K562 (cell line): ENCODE measurements around the gene CXorf65. TPM values are rescaled to one million over a fixed set of nuclear protein-coding genes. Genes with fewer than 3 reads are reported as not detected.

Experiments
- ASH1L ChIP-seq: fragments of 450-650 bp; IDR thresholded peaks from 2 replicates; pipeline ENCODE4 v1.6.1; 2018; ENCODE audit warnings: borderline replicate concordance, mild to moderate bottlenecking, low read depth; ENCODE audit not compliant: partially characterized antibody
- DIDO1 ChIP-seq: fragments of 450-650 bp; IDR thresholded peaks from 2 replicates; pipeline ENCODE4 v1.6.1; 2016; ENCODE audit warnings: low read depth, missing biosample characterization, missing genetic modification characterization
- DPF2 ChIP-seq: fragments of 450-650 bp; IDR thresholded peaks from 2 replicates; pipeline ENCODE4 v1.6.1; 2016
- FIP1L1 ChIP-seq: fragments of 200-400 bp; formaldehyde crosslinking; IDR thresholded peaks from 2 replicates; pipeline ENCODE4 v1.6.1; 2018; ENCODE audit warnings: mild to moderate bottlenecking, low read depth, low read length; ENCODE audit not compliant: poor library complexity, severe bottlenecking
- IRF2 ChIP-seq: sonication (generic); formaldehyde crosslinking; IDR thresholded peaks from 2 replicates; pipeline ENCODE4 v1.8.1; 2022; ENCODE audit warnings: mild to moderate bottlenecking, missing genetic modification reagents
- JUND ChIP-seq, 2 experiments: IDR thresholded peaks; 2 replicates in 1 of 2; 3 replicates in 1 of 2; pipeline ENCODE4 v1.6.1; 2011; ENCODE audit warnings: borderline replicate concordance in 2 of 2, low read depth in 2 of 2, low read length in 2 of 2, improper control_type of control experiment in 1 of 2, missing biosample characterization in 1 of 2, missing genetic modification characterization in 1 of 2, missing genetic modification reagents in 1 of 2
- KLF16 ChIP-seq: IDR thresholded peaks from 2 replicates; pipeline ENCODE4 v1.6.1; 2016; ENCODE audit warnings: antibody characterized with exemption
- NFIX ChIP-seq: fragments of 250-450 bp; sonication (Bioruptor Pico); IDR thresholded peaks from 2 replicates; pipeline ENCODE4 v1.4.0; 2020; ENCODE audit warnings: low read depth, mild to moderate bottlenecking, moderate library complexity
- NONO ChIP-seq, 2 experiments: fragments of 200-400 bp in 1 of 2; fragments of 450-650 bp in 1 of 2; formaldehyde crosslinking in 1 of 2; IDR thresholded peaks; 2 replicates each; pipeline ENCODE4 v1.6.1; 2017; ENCODE audit warnings: low read depth in 2 of 2, mild to moderate bottlenecking in 2 of 2, moderate library complexity in 2 of 2, low read length in 1 of 2
- SP1 ChIP-seq: sonication (generic); formaldehyde crosslinking; IDR thresholded peaks from 2 replicates; pipeline ENCODE4 v1.8.1; 2022; ENCODE audit warnings: mild to moderate bottlenecking, missing genetic modification reagents
- TRIM24 ChIP-seq, 2 experiments: fragments of 450-650 bp; IDR thresholded peaks; 2 replicates each; pipeline ENCODE4 v1.6.1; 2016
- polyA plus RNA-seq, 8 experiments: library from polyadenylated mRNA; depleted of rRNA in 4 of 8; stranded (reverse) in 5 of 8; unstranded in 3 of 8; fragments of >200 nt; fragmentation: Nextera tagmentation in 2 of 8; fragmentation: Illumina TruSeq in 1 of 8; extraction: Ambion mirVana in 2 of 8; extraction: Trizol in 1 of 8; gene quantifications; 2 replicates each; pipeline versions ENCODE4 v1.2.1 to v1.2.3, GENCODE V29; 2011 to 2014; ENCODE audit warnings: inconsistent platforms in 1 of 8, missing spikeins in 1 of 8
- total RNA-seq, 7 experiments: library from RNA; depleted of rRNA in 6 of 7; stranded (reverse); fragments of >200 nt in 6 of 7; fragmentation: Illumina TruSeq in 2 of 7; extraction: Trizol in 2 of 7; gene quantifications; 2 replicates each; pipeline versions ENCODE4 v1.2.1 to v1.2.3, GENCODE V29; 2011 to 2021; ENCODE audit warnings: low replicate concordance in 1 of 7
- TF ChIP-seq, protein P1 (sequence below), 2 experiments: fragments of 450-650 bp in 1 of 2; IDR thresholded peaks; 2 replicates each; pipeline ENCODE4 v1.6.1; 2011 to 2017; ENCODE audit warnings: low read depth in 2 of 2, antibody characterized with exemption in 1 of 2, borderline replicate concordance in 1 of 2, low read length in 1 of 2, mild to moderate bottlenecking in 1 of 2, mixed read lengths in 1 of 2; ENCODE audit not compliant: control insufficient read depth in 1 of 2
- TF ChIP-seq, protein P2 (sequence below): sonication (generic); formaldehyde crosslinking; IDR thresholded peaks from 2 replicates; pipeline ENCODE4 v1.8.0; 2023; ENCODE audit warnings: missing genetic modification reagents, mild to moderate bottlenecking, borderline replicate concordance
- TF ChIP-seq, protein P3 (sequence below): fragments of 250-450 bp; sonication (Bioruptor Pico); IDR thresholded peaks from 2 replicates; pipeline ENCODE4 v1.5.0; 2021; ENCODE audit warnings: mild to moderate bottlenecking, borderline replicate concordance

The CXorf65 gene
- total and polyA plus RNA-seq, 9 of the 15 experiments (the other 6 are each of a cell fraction or from before 2014, with no cell fraction given), result 1.4 to 8.4 (median 2.9) TPM

DNA sequence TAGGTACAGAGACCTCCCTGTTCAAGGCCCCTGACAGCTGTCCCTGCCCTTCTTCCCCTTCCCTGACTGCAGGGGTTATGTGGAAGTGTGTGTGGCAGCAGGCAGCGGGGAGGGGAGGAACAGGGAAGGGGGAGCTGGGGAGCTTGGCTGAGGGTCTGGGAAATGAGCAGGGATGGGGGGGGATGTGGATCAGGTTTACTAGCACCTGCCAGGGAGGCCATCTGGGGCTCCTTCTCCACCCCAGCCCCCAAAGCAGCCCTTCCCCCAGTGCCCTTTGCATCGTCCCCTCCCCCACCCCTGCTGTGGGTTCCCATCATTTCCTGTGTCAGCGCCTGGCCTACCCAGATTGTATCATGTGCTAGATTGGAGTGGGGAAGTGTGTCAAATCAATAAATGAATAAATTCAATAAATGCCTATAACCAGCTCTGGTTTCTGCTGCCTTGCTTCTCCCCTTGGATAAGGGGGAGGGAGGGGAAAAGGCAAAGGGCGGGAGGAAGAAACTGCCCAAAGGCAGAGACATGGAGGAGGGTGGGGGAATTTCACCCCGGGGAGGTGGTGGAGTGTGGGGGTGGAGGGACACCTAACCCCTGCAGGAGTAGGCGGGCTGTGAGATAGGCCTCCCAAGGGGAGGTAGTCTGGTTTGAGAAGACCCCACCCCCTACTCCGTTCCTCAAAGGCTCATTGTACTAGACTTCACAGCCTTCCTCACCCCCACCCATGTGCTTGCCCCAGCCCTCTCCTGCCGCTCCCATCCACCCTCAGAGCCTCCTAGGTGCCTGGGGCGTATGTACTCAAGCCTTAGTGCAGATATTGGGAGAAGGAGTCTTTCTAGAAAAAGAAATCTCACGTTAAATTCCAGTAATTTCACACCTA lies 3.2 kb downstream of the CXorf65 start (continued):
- TF ChIP-seq, protein P1, sequence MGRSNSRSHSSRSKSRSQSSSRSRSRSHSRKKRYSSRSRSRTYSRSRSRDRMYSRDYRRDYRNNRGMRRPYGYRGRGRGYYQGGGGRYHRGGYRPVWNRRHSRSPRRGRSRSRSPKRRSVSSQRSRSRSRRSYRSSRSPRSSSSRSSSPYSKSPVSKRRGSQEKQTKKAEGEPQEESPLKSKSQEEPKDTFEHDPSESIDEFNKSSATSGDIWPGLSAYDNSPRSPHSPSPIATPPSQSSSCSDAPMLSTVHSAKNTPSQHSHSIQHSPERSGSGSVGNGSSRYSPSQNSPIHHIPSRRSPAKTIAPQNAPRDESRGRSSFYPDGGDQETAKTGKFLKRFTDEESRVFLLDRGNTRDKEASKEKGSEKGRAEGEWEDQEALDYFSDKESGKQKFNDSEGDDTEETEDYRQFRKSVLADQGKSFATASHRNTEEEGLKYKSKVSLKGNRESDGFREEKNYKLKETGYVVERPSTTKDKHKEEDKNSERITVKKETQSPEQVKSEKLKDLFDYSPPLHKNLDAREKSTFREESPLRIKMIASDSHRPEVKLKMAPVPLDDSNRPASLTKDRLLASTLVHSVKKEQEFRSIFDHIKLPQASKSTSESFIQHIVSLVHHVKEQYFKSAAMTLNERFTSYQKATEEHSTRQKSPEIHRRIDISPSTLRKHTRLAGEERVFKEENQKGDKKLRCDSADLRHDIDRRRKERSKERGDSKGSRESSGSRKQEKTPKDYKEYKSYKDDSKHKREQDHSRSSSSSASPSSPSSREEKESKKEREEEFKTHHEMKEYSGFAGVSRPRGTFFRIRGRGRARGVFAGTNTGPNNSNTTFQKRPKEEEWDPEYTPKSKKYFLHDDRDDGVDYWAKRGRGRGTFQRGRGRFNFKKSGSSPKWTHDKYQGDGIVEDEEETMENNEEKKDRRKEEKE (IDR thresholded peaks at IDR 0.05; ENCODE audit: borderline replicate concordance in 1 of 2, control insufficient read depth in 1 of 2, low read depth in 2 of 2, low read length in 1 of 2), result no peak
- TF ChIP-seq ASH1L (no peak), NFIX (CRISPR knock-in tag) (no peak), FIP1L1 (no peak), IRF2 (CRISPR knock-in tag) (no peak), JUND (IDR thresholded peaks at IDR 0.05; ENCODE audit: borderline replicate concordance, low read depth, low read length) (0 out of 2 replicates have a peak, but pooled peaks have one; percentile 23), JUND (tag; IDR thresholded peaks at IDR 0.05; ENCODE audit: borderline replicate concordance, low read depth, low read length) (no peak), NONO (IDR thresholded peaks at IDR 0.05; ENCODE audit: low read depth in 2 of 2, low read length in 1 of 2) (no peak), SP1 (CRISPR knock-in tag) (no peak), DIDO1 (no peak), DPF2 (peak; percentile 81), TRIM24 (IDR thresholded peaks at IDR 0.05) (peak in 1 of 2 experiments; percentile 71; a peak in 2 of 4 replicates), KLF16 (peak; percentile 46; the same call in 1 of the 2 replicates)
- TF ChIP-seq, protein P2, sequence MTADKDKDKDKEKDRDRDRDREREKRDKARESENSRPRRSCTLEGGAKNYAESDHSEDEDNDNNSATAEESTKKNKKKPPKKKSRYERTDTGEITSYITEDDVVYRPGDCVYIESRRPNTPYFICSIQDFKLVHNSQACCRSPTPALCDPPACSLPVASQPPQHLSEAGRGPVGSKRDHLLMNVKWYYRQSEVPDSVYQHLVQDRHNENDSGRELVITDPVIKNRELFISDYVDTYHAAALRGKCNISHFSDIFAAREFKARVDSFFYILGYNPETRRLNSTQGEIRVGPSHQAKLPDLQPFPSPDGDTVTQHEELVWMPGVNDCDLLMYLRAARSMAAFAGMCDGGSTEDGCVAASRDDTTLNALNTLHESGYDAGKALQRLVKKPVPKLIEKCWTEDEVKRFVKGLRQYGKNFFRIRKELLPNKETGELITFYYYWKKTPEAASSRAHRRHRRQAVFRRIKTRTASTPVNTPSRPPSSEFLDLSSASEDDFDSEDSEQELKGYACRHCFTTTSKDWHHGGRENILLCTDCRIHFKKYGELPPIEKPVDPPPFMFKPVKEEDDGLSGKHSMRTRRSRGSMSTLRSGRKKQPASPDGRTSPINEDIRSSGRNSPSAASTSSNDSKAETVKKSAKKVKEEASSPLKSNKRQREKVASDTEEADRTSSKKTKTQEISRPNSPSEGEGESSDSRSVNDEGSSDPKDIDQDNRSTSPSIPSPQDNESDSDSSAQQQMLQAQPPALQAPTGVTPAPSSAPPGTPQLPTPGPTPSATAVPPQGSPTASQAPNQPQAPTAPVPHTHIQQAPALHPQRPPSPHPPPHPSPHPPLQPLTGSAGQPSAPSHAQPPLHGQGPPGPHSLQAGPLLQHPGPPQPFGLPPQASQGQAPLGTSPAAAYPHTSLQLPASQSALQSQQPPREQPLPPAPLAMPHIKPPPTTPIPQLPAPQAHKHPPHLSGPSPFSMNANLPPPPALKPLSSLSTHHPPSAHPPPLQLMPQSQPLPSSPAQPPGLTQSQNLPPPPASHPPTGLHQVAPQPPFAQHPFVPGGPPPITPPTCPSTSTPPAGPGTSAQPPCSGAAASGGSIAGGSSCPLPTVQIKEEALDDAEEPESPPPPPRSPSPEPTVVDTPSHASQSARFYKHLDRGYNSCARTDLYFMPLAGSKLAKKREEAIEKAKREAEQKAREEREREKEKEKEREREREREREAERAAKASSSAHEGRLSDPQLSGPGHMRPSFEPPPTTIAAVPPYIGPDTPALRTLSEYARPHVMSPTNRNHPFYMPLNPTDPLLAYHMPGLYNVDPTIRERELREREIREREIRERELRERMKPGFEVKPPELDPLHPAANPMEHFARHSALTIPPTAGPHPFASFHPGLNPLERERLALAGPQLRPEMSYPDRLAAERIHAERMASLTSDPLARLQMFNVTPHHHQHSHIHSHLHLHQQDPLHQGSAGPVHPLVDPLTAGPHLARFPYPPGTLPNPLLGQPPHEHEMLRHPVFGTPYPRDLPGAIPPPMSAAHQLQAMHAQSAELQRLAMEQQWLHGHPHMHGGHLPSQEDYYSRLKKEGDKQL (CRISPR knock-in tag), result no peak
- TF ChIP-seq, protein P3, sequence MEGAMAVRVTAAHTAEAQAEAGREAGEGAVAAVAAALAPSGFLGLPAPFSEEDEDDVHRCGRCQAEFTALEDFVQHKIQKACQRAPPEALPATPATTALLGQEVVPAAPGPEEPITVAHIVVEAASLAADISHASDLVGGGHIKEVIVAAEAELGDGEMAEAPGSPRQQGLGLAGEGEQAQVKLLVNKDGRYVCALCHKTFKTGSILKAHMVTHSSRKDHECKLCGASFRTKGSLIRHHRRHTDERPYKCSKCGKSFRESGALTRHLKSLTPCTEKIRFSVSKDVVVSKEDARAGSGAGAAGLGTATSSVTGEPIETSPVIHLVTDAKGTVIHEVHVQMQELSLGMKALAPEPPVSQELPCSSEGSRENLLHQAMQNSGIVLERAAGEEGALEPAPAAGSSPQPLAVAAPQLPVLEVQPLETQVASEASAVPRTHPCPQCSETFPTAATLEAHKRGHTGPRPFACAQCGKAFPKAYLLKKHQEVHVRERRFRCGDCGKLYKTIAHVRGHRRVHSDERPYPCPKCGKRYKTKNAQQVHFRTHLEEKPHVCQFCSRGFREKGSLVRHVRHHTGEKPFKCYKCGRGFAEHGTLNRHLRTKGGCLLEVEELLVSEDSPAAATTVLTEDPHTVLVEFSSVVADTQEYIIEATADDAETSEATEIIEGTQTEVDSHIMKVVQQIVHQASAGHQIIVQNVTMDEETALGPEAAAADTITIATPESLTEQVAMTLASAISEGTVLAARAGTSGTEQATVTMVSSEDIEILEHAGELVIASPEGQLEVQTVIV (CRISPR knock-in tag), result no peak
